Measurements from ENCODE around the gene FCN1.

The FCN1 gene

GRCh38 chr9:134889386-134890154 lies 28.1 kb downstream of the FCN1 start:
- no peak for DNase-seq

GRCh38 chr9:134888603-134889190 lies 29.0 kb downstream of the FCN1 start:
- DNase-seq: no peak

GRCh38 chr9:134887686-134888602 lies 29.8 kb downstream of the FCN1 start:
- DNase-seq: no peak

- DNase-seq: no peak
These were observed 30.5 kb downstream of the FCN1 start for GRCh38 chr9:134887219-134887618.

GRCh38 chr9:134886413-134886913 lies 31.2 kb downstream of the FCN1 start:
- DNase-seq: no peak

GRCh38 chr9:134885679-134886412 lies 31.9 kb downstream of the FCN1 start:
- DNase-seq: no peak

- no peak for DNase-seq
These were observed 32.6 kb downstream of the FCN1 start for GRCh38 chr9:134885001-134885678.

GRCh38 chr9:134884492-134884891 lies 33.2 kb downstream of the FCN1 start:
- no peak for DNase-seq

- no peak for DNase-seq
These were observed 34.5 kb downstream of the FCN1 start for GRCh38 chr9:134883040-134883782.

- DNase-seq: no peak
These were observed 35.4 kb downstream of the FCN1 start for GRCh38 chr9:134882204-134882785.

GRCh38 chr9:134881313-134881670 lies 36.4 kb downstream of the FCN1 start:
- DNase-seq: no peak

- DNase-seq: no peak
These were observed 37.0 kb downstream of the FCN1 start, which contains the start of gene FCN2 for GRCh38 chr9:134880484-134881312. Gene FCN2, plus strand, starts transcription at chr9:134880810. Its CDS starts 12 bp downstream, at chr9:134880822.

- no peak for DNase-seq
These were observed 37.8 kb downstream of the FCN1 start for GRCh38 chr9:134879664-134880483.

- DNase-seq: no peak
These were observed 40.2 kb downstream of the FCN1 start for GRCh38 chr9:134877541-134877940.

GRCh38 chr9:134875371-134875770 lies 42.3 kb downstream of the FCN1 start:
- no peak for DNase-seq

- no peak for DNase-seq
These were observed 45.1 kb downstream of the FCN1 start for GRCh38 chr9:134872482-134873231.

- no peak for DNase-seq
These were observed 45.9 kb downstream of the FCN1 start for GRCh38 chr9:134871697-134872340.

Measured in NCI-H1105 treated with DMSO at 0.1 percent for 48 hours (cell line).